ENCODE measurements around the gene VTCN1. TPM values are rescaled to one million over a fixed set of nuclear protein-coding genes. Genes with fewer than 3 reads are reported as not detected.

Gene VTCN1
- total and polyA plus RNA-seq, 8 donors, result 12.9 to 42.5 (median 15.8) TPM

DNA sequence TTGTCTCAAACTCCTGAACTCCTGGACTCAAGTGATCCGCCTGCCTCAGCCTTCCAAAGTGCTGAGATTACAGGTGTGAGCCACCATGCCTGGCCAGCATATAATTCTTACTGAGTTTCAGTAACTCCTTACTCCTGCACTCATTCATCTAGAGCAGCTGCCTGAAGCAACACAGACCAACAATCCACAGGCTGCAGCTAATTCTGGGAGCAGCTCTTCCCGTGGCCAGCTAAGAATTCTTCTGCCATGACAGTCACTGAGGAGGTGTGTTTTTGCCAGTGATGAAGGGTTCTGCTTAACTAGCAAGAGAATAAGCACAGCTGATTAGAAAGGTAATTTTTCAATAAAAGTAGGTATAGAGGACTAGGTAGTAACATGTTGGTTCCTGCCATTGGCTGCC is 5.4 kb downstream of the VTCN1 start:
- H3K27ac ChIP-seq, result no peak overlapping the region

DNA sequence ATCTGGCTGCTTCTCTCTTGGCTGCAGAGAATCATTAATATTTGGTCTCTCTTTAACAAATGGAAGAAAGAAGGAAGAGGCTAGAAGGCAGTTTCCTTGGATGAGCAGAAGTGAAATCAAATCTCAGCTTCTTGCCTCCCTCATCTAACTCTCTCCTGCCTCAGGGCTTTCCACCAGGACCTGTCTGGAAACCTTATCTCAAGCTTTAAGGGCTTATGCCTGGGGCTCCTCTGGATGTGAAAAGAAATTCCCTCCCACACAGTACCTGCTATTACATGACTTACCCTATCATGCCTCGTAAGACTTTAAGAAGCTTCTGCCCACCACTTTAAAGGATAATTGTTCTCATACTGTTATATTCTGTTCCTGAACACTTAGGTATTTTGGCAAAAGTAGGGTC is 8.9 kb downstream of the VTCN1 start:
- FAIRE-seq (no peak), DNase-seq (no peak)
- H3K36me3 ChIP-seq, result no peaks in the 10 kb centered on the region

More for the DNA sequence above, 5.4 kb downstream of the VTCN1 start:
- H3K4me3 ChIP-seq, result no peak overlapping the region
- H3K27me3 ChIP-seq, result no peaks in the 10 kb centered on the region
- FAIRE-seq (no peak), DNase-seq (no peak), ATAC-seq (no peak)
- no peaks in the 10 kb centered on the region for H3K36me3 ChIP-seq
- 77 to 80% methylated on average over 2 of the region's 2 CpGs for WGBS, 2 donors
- TF ChIP-seq, protein P1, sequence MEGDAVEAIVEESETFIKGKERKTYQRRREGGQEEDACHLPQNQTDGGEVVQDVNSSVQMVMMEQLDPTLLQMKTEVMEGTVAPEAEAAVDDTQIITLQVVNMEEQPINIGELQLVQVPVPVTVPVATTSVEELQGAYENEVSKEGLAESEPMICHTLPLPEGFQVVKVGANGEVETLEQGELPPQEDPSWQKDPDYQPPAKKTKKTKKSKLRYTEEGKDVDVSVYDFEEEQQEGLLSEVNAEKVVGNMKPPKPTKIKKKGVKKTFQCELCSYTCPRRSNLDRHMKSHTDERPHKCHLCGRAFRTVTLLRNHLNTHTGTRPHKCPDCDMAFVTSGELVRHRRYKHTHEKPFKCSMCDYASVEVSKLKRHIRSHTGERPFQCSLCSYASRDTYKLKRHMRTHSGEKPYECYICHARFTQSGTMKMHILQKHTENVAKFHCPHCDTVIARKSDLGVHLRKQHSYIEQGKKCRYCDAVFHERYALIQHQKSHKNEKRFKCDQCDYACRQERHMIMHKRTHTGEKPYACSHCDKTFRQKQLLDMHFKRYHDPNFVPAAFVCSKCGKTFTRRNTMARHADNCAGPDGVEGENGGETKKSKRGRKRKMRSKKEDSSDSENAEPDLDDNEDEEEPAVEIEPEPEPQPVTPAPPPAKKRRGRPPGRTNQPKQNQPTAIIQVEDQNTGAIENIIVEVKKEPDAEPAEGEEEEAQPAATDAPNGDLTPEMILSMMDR (IDR thresholded peaks at IDR 0.05), result no peak
- H3K9me3 ChIP-seq, result no peaks in the 10 kb centered on the region
- intact Hi-C loops (cut with DNase I), result no loop called here
- H3K4me1 ChIP-seq, result no peaks in the 10 kb centered on the region

DNA sequence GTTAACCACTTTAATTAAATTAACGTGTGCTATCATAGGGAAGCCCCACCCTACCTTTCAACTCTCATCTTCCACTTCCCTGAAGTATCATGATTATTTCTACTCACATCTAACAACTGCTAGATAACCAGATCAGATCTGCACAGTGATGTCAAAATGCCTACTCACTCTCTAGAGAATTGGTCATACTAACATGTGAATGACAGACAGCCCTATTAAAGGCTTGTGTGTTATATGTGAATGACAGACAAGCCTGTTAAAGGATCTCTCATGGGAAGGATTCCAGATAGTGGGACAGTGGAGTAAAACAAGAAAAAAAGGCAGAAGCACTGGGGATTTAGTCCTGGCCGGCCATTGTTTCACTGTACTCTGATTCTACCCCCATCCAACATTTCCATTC is 12.6 kb downstream of the VTCN1 start:
- no peak for FAIRE-seq
- no peaks in the 10 kb centered on the region for H3K9me3 ChIP-seq
- no peaks in the 10 kb centered on the region for H3K4me1 ChIP-seq
- H3K36me3 ChIP-seq, result no peaks in the 10 kb centered on the region
- no peak overlapping the region for H3K27ac ChIP-seq
- H3K27me3 ChIP-seq, result no peaks in the 10 kb centered on the region
- 76 to 87% methylated on average over 2 of the region's 2 CpGs for WGBS, 2 donors
- TF ChIP-seq, protein P1 (IDR thresholded peaks at IDR 0.05), result no peak
- ATAC-seq, result no peak
- intact Hi-C loops (cut with DNase I), result no loop called here
- no peak for DNase-seq
- H3K4me3 ChIP-seq, result no peak overlapping the region

More for the DNA sequence above, 8.9 kb downstream of the VTCN1 start:
- H3K4me3 ChIP-seq, result no peak overlapping the region
- no peaks in the 10 kb centered on the region for H3K4me1 ChIP-seq
- H3K27ac ChIP-seq, result no peak overlapping the region
- TF ChIP-seq, protein P1 (IDR thresholded peaks at IDR 0.05), result no peak
- WGBS, 2 donors, result 84 to 90% methylated on average over 1 of the region's 1 CpG
- H3K9me3 ChIP-seq, result no peaks in the 10 kb centered on the region
- no peak for ATAC-seq
- no peaks in the 10 kb centered on the region for H3K27me3 ChIP-seq
- intact Hi-C loops (cut with DNase I), result no loop called here

DNA sequence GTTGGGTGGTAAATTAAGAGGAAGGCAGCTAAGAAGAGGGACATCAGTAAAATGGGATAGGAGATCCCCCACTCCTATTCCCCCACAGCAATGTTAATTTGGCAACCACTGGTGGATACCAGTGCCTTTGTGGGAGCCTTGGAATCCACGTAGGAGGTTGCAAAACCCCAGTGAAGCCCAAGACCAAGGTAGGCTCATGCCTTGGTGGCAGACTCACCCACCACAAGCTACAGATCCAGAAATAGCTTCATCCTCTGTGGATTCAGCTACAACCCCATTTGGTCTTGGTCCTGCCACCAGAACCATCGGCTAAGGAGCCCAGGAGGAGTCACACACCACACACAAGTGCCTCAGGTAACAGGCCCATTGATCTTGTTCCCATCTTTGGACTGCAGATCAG is 21.0 kb downstream of the VTCN1 start:
- DNase-seq, result no peak
- H3K4me1 ChIP-seq, result no peaks in the 10 kb centered on the region
- TF ChIP-seq, protein P1 (IDR thresholded peaks at IDR 0.05), result no peak
- WGBS, 2 donors, result 87 to 96% methylated on average over 2 of the region's 2 CpGs
- no peak overlapping the region for H3K4me3 ChIP-seq
- FAIRE-seq, result no peak
- intact Hi-C loops (cut with DNase I), result no loop called here
- no peak for ATAC-seq
- H3K27me3 ChIP-seq, result no peaks in the 10 kb centered on the region
- H3K9me3 ChIP-seq, result no peaks in the 10 kb centered on the region
- H3K36me3 ChIP-seq, result no peaks in the 10 kb centered on the region
- no peak overlapping the region for H3K27ac ChIP-seq

DNA sequence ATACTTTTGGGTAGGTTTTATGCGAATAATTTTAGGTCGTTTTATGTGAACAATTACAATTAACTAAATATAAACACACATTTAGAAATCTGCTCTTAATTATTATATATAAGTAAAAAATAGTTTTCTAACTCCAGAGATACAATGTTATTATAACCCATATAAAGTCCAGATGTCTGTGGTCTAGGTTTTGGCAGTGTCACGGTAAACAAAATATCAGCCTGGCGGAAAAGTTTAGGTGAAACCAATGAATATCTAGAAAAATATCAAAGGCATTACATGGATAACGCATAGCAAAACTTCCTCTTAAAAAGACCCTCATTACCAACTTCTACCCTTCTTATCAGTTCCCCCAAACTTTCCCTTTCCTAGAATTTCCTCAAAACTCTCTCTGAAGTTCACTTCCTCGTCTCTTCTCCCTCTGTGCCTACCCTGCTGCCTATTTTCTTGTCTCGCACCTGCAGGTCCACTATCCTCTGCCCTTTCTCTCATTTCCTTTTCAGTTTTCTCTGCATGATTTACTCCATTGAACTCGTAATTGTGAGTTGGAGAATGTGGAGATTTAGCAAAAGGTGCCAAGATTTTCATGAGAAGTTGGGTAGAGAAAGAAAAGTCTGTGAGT is 21.8 kb downstream of the VTCN1 start:
- intact Hi-C loops (cut with DNase I), result no loop called here
- no peak overlapping the region for H3K27ac ChIP-seq
- TF ChIP-seq, protein P1 (IDR thresholded peaks at IDR 0.05), result no peak
- H3K4me3 ChIP-seq, result no peak overlapping the region
- 74 to 79% methylated on average over 8 of the region's 8 CpGs for WGBS, 2 donors
- H3K9me3 ChIP-seq, result no peaks in the 10 kb centered on the region
- no peak for FAIRE-seq
- H3K4me1 ChIP-seq, result no peaks in the 10 kb centered on the region
- no peaks in the 10 kb centered on the region for H3K27me3 ChIP-seq
- H3K36me3 ChIP-seq, result no peaks in the 10 kb centered on the region
- DNase-seq, result no peak
- no peak for ATAC-seq

All from pancreas (tissue), 10 donors.